A673 (cell line): Measurements from ENCODE around the gene FBXO42. TPM values are rescaled to one million over a fixed set of nuclear protein-coding genes. Genes with fewer than 3 reads are reported as not detected.
A peak's percentile ranks its signal among the peaks of the same experiment; 100 is the strongest.

Experiments
- BruUV-seq: library from RNA; stranded (reverse); fragments of 400-500 nt; replicated peaks from 2 replicates; lab custom pipeline; 2021; lab: Mats Ljungman, UMichigan
- CTCF ChIA-PET: fragments of 300-600 bp; sonication (Branson Sonifier 250); formaldehyde crosslinking; loops from one replicate; lab custom pipeline; 2022; ENCODE audit warnings: antibody characterized with exemption; lab: Charles Lee
- POLR2A ChIA-PET: fragments of 300-600 bp; sonication (Branson Sonifier 250); formaldehyde crosslinking; loops from one replicate; lab custom pipeline; 2022; ENCODE audit warnings: antibody characterized with exemption; ENCODE audit not compliant: low non-redundant PET; lab: Charles Lee
- DNase-seq: peaks from one replicate; pipeline ENCODE4 v3.0.0-alpha.2; 2015; ENCODE audit warnings: low spot score
- H3K27ac ChIP-seq: fragments of 200-600 bp; sonication (generic); 2 replicates; pipeline ENCODE4 v1.5.1; 2016; ENCODE audit warnings: mixed run types, low read depth, mild to moderate bottlenecking, mixed read lengths, antibody characterized with exemption, low read length; ENCODE audit not compliant: poor library complexity, severe bottlenecking
- H3K27me3 ChIP-seq: fragments of 200-600 bp; sonication (generic); replicated peaks from 2 replicates; pipeline ENCODE4 v1.6.1; 2017; ENCODE audit warnings: mixed run types, low read depth, mild to moderate bottlenecking, mixed read lengths, antibody characterized with exemption, low read length; ENCODE audit not compliant: insufficient read depth, poor library complexity
- H3K36me3 ChIP-seq: fragments of 200-600 bp; sonication (generic); 2 replicates; pipeline ENCODE4 v1.6.1; 2016; ENCODE audit warnings: mixed run types, mild to moderate bottlenecking, mixed read lengths, antibody characterized with exemption, low read length; ENCODE audit not compliant: insufficient read depth, poor library complexity, severe bottlenecking
- H3K4me1 ChIP-seq: fragments of 200-600 bp; sonication (generic); 2 replicates; pipeline ENCODE4 v1.6.1; 2017; ENCODE audit warnings: mixed run types, mild to moderate bottlenecking, mixed read lengths, antibody characterized with exemption, low read length; ENCODE audit not compliant: insufficient read depth, poor library complexity, severe bottlenecking
- H3K4me3 ChIP-seq: fragments of 200-600 bp; sonication (generic); 2 replicates; pipeline ENCODE4 v1.5.1; 2016; ENCODE audit warnings: low read depth, mixed run types, mild to moderate bottlenecking, mixed read lengths, low read length; ENCODE audit not compliant: poor library complexity, severe bottlenecking
- H3K9me3 ChIP-seq: fragments of 200-600 bp; sonication (generic); 2 replicates; pipeline ENCODE4 v1.6.1; 2016; ENCODE audit warnings: mixed run types, low read depth, mild to moderate bottlenecking, mixed read lengths, antibody characterized with exemption, low read length; ENCODE audit not compliant: poor library complexity, severe bottlenecking
- CTCF ChIP-seq: fragments of 300-800, 200-600 bp; sonication (generic); conservative IDR thresholded peaks from 2 replicates; pipeline ENCODE4 v1.5.1; 2017; ENCODE audit warnings: low read depth, mild to moderate bottlenecking, antibody characterized with exemption, low read length, moderate library complexity, mixed read lengths
- EZH2 ChIP-seq: fragments of 200-600 bp; sonication (generic); IDR thresholded peaks from 2 replicates; pipeline ENCODE4 v1.6.1; 2017; ENCODE audit warnings: borderline replicate concordance, low read depth, mild to moderate bottlenecking, mixed read lengths, antibody characterized with exemption, low read length; ENCODE audit not compliant: poor library complexity, severe bottlenecking
- intact Hi-C: fragments of 100-400 bp; cut with micrococcal nuclease; formaldehyde crosslinking; loops from one replicate; pipeline ENCODE4 v1.10.0; 2022; ENCODE audit not compliant: unreplicated experiment
- total RNA-seq: library from RNA; stranded (reverse); gene quantifications from 2 replicates; pipeline ENCODE4 v1.2.3, GENCODE V29; 2021

FBXO42 gene
- total RNA-seq, 1 experiment from 2014 or later, result 19.5 TPM

- no peaks in the 10 kb centered on the region for H3K27me3 ChIP-seq
- intact Hi-C loops, result loop anchor here (2.0 to 10.0 kb wide), 2 partner anchors 119 to 167 kb away; partner anchors contain the start of gene SZRD1
- no peaks in the 10 kb centered on the region for H3K9me3 ChIP-seq
- BruUV-seq, result no TSS peak
- H3K27ac ChIP-seq, result no peak overlapping the region
- H3K4me3 ChIP-seq, result no peak overlapping the region
- ChIA-PET POLR2A (no interaction called here), CTCF (interaction anchor here (0.5 to 3.1 kb wide), 2 partner anchors 167 to 193 kb away, joined by 3 to 13 read pairs; no protein-coding TSS in a partner anchor)
- H3K4me1 ChIP-seq, result peaks cover 32% of the 10 kb centered on the region
- no peaks in the 10 kb centered on the region for H3K36me3 ChIP-seq
- no peak for TF ChIP-seq EZH2
- no peak for TF ChIP-seq CTCF
- no peak for DNase-seq
Measured at GRCh38 chr1:16245476-16246196, 106.6 kb downstream of the FBXO42 start.

GRCh38 chr1:16244650-16245285, 107.5 kb downstream of the FBXO42 start:
- ChIA-PET POLR2A (no interaction called here), CTCF (interaction anchor here (0.6 to 3.1 kb wide), 5 partner anchors 90 to 462 kb away, joined by 4 to 13 read pairs (median 5); no protein-coding TSS in a partner anchor)
- Histone ChIP-seq H3K4me1 (peaks cover 28% of the 10 kb centered on the region), H3K4me3 (no peak overlapping the region), H3K27ac (no peak overlapping the region), H3K9me3 (no peaks in the 10 kb centered on the region), H3K36me3 (no peaks in the 10 kb centered on the region), H3K27me3 (no peaks in the 10 kb centered on the region)
- intact Hi-C loops, result loop anchor here (2.0 to 10.0 kb wide), 2 partner anchors 120 to 166 kb away; partner anchors contain the start of gene SZRD1
- DNase-seq, result no peak
- TF ChIP-seq CTCF (no peak), EZH2 (no peak)
- BruUV-seq, result no TSS peak

- CTCF ChIA-PET, result interaction anchor here (0.6 to 3.1 kb wide), 5 partner anchors 89 to 462 kb away, joined by 4 to 13 read pairs (median 5); no protein-coding TSS in a partner anchor
- no peak for TF ChIP-seq EZH2
- peak; percentile 86 for TF ChIP-seq CTCF
- H3K4me3 ChIP-seq, result no peak overlapping the region
- BruUV-seq, result no TSS peak
- no peaks in the 10 kb centered on the region for H3K27me3 ChIP-seq
- no peaks in the 10 kb centered on the region for H3K36me3 ChIP-seq
- H3K4me1 ChIP-seq, result peaks cover 21% of the 10 kb centered on the region
- POLR2A ChIA-PET, result no interaction called here
- H3K9me3 ChIP-seq, result no peaks in the 10 kb centered on the region
- intact Hi-C loops, result loop anchor here (2.0 to 10.0 kb wide), 2 partner anchors 121 to 165 kb away; partner anchors contain the start of gene SZRD1
- no peak overlapping the region for H3K27ac ChIP-seq
- DNase-seq, result peak; percentile 88
Measured at GRCh38 chr1:16243936-16244649, 108.2 kb downstream of the FBXO42 start.
